Measurements from ENCODE around the gene IRF7. TPM values are rescaled to one million over a fixed set of nuclear protein-coding genes. Genes with fewer than 3 reads are reported as not detected.

The IRF7 gene
- total RNA-seq, 1 donor from 2014 or later = 75.4 TPM

DNA sequence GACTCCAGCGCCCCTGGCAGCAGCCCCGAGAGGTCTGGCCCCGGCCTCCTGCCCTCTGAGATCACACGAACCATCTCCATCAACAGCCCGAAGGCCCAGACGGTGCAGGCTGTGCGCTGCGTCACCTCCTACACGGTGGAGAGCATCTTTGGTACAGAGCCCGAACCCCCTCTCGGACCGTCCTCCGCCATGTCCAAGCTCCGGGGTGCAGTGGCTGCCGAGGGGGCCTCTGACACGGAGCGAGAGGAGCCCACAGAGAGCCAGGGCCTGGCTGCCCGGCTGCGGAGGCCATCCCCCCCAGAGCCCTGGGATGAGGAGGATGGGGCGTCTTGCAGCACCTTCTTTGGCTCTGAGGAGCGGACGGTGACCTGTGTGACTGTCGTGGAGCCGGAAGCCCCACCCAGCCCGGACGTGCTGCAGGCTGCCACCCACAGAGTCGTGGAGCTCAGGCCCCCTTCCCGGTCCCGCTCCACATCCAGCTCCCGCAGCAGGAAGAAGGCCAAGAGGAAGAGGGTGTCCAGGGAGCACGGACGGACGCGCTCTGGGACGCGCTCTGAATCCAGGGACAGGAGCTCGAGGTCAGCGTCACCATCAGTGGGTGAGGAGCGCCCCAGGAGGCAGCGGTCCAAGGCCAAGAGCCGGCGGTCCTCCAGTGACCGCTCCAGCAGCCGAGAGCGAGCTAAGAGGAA lies 7.6 kb downstream of the IRF7 start:
- Mint-ChIP-seq H3K4me3 (ENCODE audit: unreplicated experiment) (no peak overlapping the region), H3K27ac (ENCODE audit: unreplicated experiment) (no peak overlapping the region), H3K9me3 (ENCODE audit: unreplicated experiment) (no peaks in the 10 kb centered on the region), H3K4me1 (ENCODE audit: low read depth, unreplicated experiment) (peaks cover 5% of the 10 kb centered on the region), H3K27me3 (ENCODE audit: low read depth, unreplicated experiment) (no peaks in the 10 kb centered on the region), H3K36me3 (ENCODE audit: low read depth, unreplicated experiment) (peaks cover 16% of the 10 kb centered on the region)
- H3K79me2 ChIP-seq (ENCODE audit: insufficient read depth, low read length) = peaks cover 14% of the 10 kb centered on the region
- H4K20me1 ChIP-seq (ENCODE audit: insufficient read depth, low read length) = peaks cover 69% of the 10 kb centered on the region
- TF ChIP-seq EZH2 (IDR thresholded peaks at IDR 0.05; ENCODE audit: insufficient read depth, low read length) = no peak
- H3K4me1 ChIP-seq (ENCODE audit: insufficient read depth, low read length) = peaks cover 4% of the 10 kb centered on the region
- no peak overlapping the region for H3K4me2 ChIP-seq (ENCODE audit: low read length)
- no peak overlapping the region for H3K27ac ChIP-seq (ENCODE audit: low read depth, low read length)
- FAIRE-seq (no peak), DNase-seq (ENCODE audit: low read depth) (no peak)
- H3K4me3 ChIP-seq (ENCODE audit: insufficient read depth, low read depth, low read length) = no peak overlapping the region
- H3K9ac ChIP-seq (ENCODE audit: low read length) = no peak overlapping the region
- peaks cover 36% of the 10 kb centered on the region for H3K36me3 ChIP-seq (ENCODE audit: insufficient read depth, low read length)
- no peak overlapping the region for H2AFZ ChIP-seq (ENCODE audit: low read depth, low read length)
- no peaks in the 10 kb centered on the region for H3K27me3 ChIP-seq (ENCODE audit: insufficient read depth, low read length)
- no peaks in the 10 kb centered on the region for H3K9me3 ChIP-seq (ENCODE audit: insufficient read depth, low read depth, low read length)

DNA sequence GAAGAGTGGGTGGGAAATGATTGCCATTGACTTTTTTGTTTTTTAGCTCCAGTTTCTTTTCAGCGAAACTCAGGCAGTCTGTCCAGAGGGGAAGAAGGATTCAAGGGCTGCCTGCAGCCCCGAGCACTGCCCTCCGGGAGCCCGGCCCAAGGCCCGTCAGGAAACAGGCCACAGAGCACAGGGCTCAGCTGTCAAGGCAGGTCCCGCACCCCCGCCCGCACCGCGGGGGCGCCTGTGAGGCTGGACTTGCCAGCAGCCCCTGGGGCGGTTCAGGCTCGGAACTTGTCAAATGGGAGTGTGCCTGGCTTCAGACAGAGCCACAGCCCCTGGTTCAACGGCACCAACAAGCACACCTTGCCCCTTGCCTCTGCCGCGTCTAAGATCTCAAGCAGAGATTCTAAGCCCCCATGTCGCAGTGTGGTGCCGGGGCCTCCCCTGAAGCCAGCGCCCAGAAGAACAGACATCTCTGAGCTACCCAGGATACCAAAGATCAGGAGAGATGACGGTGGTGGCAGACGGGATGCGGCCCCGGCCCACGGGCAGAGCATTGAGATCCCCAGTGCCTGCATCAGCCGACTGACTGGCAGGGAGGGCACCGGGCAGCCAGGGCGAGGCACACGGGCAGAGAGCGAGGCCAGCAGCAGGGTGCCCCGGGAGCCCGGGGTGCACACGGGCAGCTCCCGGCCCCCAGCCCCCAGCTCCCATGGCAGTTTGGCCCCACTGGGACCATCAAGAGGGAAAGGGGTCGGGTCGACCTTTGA lies 8.6 kb downstream of the IRF7 start:
- H3K4me3 ChIP-seq (ENCODE audit: insufficient read depth, low read depth, low read length) = no peak overlapping the region
- no peaks in the 10 kb centered on the region for H3K9me3 ChIP-seq (ENCODE audit: insufficient read depth, low read depth, low read length)
- H3K79me2 ChIP-seq (ENCODE audit: insufficient read depth, low read length) = peaks cover 14% of the 10 kb centered on the region
- H3K27me3 ChIP-seq (ENCODE audit: insufficient read depth, low read length) = no peaks in the 10 kb centered on the region
- H3K4me2 ChIP-seq (ENCODE audit: low read length) = no peak overlapping the region
- DNase-seq (ENCODE audit: low read depth) = no peak
- H3K4me3 Mint-ChIP-seq (ENCODE audit: unreplicated experiment) = no peak overlapping the region
- peaks cover 64% of the 10 kb centered on the region for H4K20me1 ChIP-seq (ENCODE audit: insufficient read depth, low read length)
- peaks cover 4% of the 10 kb centered on the region for H3K4me1 ChIP-seq (ENCODE audit: insufficient read depth, low read length)
- H3K27me3 Mint-ChIP-seq (ENCODE audit: low read depth, unreplicated experiment) = no peaks in the 10 kb centered on the region
- no peak overlapping the region for H2AFZ ChIP-seq (ENCODE audit: low read depth, low read length)
- H3K4me1 Mint-ChIP-seq (ENCODE audit: low read depth, unreplicated experiment) = peaks cover 2% of the 10 kb centered on the region
- H3K27ac ChIP-seq (ENCODE audit: low read depth, low read length) = peak overlapping the region; percentile 50
- TF ChIP-seq EZH2 (IDR thresholded peaks at IDR 0.05; ENCODE audit: insufficient read depth, low read length) = no peak
- TF ChIP-seq, protein P1, sequence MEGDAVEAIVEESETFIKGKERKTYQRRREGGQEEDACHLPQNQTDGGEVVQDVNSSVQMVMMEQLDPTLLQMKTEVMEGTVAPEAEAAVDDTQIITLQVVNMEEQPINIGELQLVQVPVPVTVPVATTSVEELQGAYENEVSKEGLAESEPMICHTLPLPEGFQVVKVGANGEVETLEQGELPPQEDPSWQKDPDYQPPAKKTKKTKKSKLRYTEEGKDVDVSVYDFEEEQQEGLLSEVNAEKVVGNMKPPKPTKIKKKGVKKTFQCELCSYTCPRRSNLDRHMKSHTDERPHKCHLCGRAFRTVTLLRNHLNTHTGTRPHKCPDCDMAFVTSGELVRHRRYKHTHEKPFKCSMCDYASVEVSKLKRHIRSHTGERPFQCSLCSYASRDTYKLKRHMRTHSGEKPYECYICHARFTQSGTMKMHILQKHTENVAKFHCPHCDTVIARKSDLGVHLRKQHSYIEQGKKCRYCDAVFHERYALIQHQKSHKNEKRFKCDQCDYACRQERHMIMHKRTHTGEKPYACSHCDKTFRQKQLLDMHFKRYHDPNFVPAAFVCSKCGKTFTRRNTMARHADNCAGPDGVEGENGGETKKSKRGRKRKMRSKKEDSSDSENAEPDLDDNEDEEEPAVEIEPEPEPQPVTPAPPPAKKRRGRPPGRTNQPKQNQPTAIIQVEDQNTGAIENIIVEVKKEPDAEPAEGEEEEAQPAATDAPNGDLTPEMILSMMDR (IDR thresholded peaks at IDR 0.05; ENCODE audit: insufficient read depth, low read depth, low read length) = no peak
- H3K36me3 Mint-ChIP-seq (ENCODE audit: low read depth, unreplicated experiment) = peaks cover 14% of the 10 kb centered on the region
- no peak overlapping the region for H3K27ac Mint-ChIP-seq (ENCODE audit: unreplicated experiment)
- no peak for FAIRE-seq
- no peak overlapping the region for H3K9ac ChIP-seq (ENCODE audit: low read length)
- H3K9me3 Mint-ChIP-seq (ENCODE audit: unreplicated experiment) = no peaks in the 10 kb centered on the region
- H3K36me3 ChIP-seq (ENCODE audit: insufficient read depth, low read length) = peaks cover 38% of the 10 kb centered on the region

DNA sequence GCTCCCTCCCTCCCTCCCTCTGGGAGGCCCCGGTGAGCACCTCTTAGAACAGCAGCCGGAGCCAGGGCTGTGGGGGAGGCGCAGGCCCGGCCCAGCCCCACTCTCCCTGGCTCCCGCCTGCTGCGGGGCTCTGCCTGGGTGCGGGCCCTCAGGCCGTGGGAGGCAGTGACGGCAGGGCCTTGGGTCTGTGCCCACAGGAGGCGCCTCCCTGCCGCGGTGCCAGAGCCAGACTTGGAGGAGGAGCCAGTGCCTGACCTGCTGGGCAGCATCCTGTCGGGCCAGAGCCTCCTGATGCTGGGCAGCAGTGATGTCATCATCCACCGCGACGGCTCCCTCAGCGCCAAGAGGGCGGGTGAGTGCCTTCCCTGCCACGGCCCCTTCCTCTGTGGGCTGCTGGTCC lies 9.5 kb downstream of the IRF7 start:
- Histone ChIP-seq H4K20me1 (ENCODE audit: insufficient read depth, low read length) (peaks cover 61% of the 10 kb centered on the region), H3K4me2 (ENCODE audit: low read length) (no peak overlapping the region), H3K27me3 (ENCODE audit: insufficient read depth, low read length) (no peaks in the 10 kb centered on the region), H3K79me2 (ENCODE audit: insufficient read depth, low read length) (peaks cover 17% of the 10 kb centered on the region), H3K9ac (ENCODE audit: low read length) (peak overlapping the region; percentile 23), H3K9me3 (ENCODE audit: insufficient read depth, low read depth, low read length) (no peaks in the 10 kb centered on the region), H3K4me1 (ENCODE audit: insufficient read depth, low read length) (peaks cover 4% of the 10 kb centered on the region), H3K4me3 (ENCODE audit: insufficient read depth, low read depth, low read length) (no peak overlapping the region), H2AFZ (ENCODE audit: low read depth, low read length) (no peak overlapping the region), H3K36me3 (ENCODE audit: insufficient read depth, low read length) (peaks cover 44% of the 10 kb centered on the region), H3K27ac (ENCODE audit: low read depth, low read length) (peak overlapping the region; percentile 50)
- no peak for FAIRE-seq
- H3K27ac Mint-ChIP-seq (ENCODE audit: unreplicated experiment) = no peak overlapping the region
- TF ChIP-seq EZH2 (IDR thresholded peaks at IDR 0.05; ENCODE audit: insufficient read depth, low read length) = no peak
- TF ChIP-seq, protein P1 (IDR thresholded peaks at IDR 0.05; ENCODE audit: insufficient read depth, low read depth, low read length) = no peak
- no peaks in the 10 kb centered on the region for H3K4me1 Mint-ChIP-seq (ENCODE audit: low read depth, unreplicated experiment)
- H3K27me3 Mint-ChIP-seq (ENCODE audit: low read depth, unreplicated experiment) = no peaks in the 10 kb centered on the region
- H3K4me3 Mint-ChIP-seq (ENCODE audit: unreplicated experiment) = no peak overlapping the region
- peaks cover 15% of the 10 kb centered on the region for H3K36me3 Mint-ChIP-seq (ENCODE audit: low read depth, unreplicated experiment)
- no peaks in the 10 kb centered on the region for H3K9me3 Mint-ChIP-seq (ENCODE audit: unreplicated experiment)
- DNase-seq (ENCODE audit: low read depth) = peak; percentile 58

Data from astrocyte (in vitro differentiated cells and primary cell).